WTC11 (cell line): ENCODE data around the gene EMILIN1. TPM values are rescaled to one million over a fixed set of nuclear protein-coding genes. Genes with fewer than 3 reads are reported as not detected.

Experiments
- ATAC-seq: fragments of 200-7000 bp; cut with Tn5 transposase; 2 replicates; pipeline ENCODE4 v1.10.0; 2021; ENCODE audit warnings: mild to moderate bottlenecking, moderate library complexity
- CTCF ChIA-PET: fragments of 300-600 bp; sonication (Branson Sonifier 250); formaldehyde crosslinking; loops from one replicate; lab custom pipeline; 2021; ENCODE audit warnings: antibody characterized with exemption; lab: Charles Lee
- POLR2A ChIA-PET: fragments of 350-600 bp; sonication (Branson Sonifier 250); formaldehyde crosslinking; loops from one replicate; lab custom pipeline; 2021; ENCODE audit warnings: antibody characterized with exemption; lab: Charles Lee
- DNase-seq: peaks from one replicate; pipeline ENCODE4 v3.0.0; 2021; ENCODE audit warnings: low spot score
- H3K27ac Mint-ChIP-seq: 2 replicates; pipeline ENCODE4 v1.8.0; 2021; ENCODE audit warnings: mixed read lengths
- H3K27me3 Mint-ChIP-seq: 2 replicates; pipeline ENCODE4 v1.8.0; 2021; ENCODE audit warnings: low read depth, mild to moderate bottlenecking, moderate library complexity, mixed read lengths
- H3K36me3 Mint-ChIP-seq: 2 replicates; pipeline ENCODE4 v1.8.0; 2021; ENCODE audit warnings: mixed read lengths
- H3K4me1 Mint-ChIP-seq: 2 replicates; pipeline ENCODE4 v1.8.0; 2022; ENCODE audit warnings: mixed read lengths
- H3K4me3 Mint-ChIP-seq: 2 replicates; pipeline ENCODE4 v1.8.0; 2021; ENCODE audit warnings: mild to moderate bottlenecking, moderate library complexity, mixed read lengths
- H3K9me3 Mint-ChIP-seq: 2 replicates; pipeline ENCODE4 v1.8.0; 2021; ENCODE audit warnings: mixed read lengths
- FOXP1 ChIP-seq: sonication (generic); formaldehyde crosslinking; IDR thresholded peaks from 2 replicates; pipeline ENCODE4 v1.8.0; 2022; ENCODE audit warnings: missing genetic modification reagents, mild to moderate bottlenecking, moderate library complexity, borderline replicate concordance
- JUN ChIP-seq: sonication (generic); formaldehyde crosslinking; IDR thresholded peaks from 2 replicates; pipeline ENCODE4 v1.8.0; 2023; ENCODE audit warnings: mild to moderate bottlenecking, missing genetic modification reagents
- NFE2L1 ChIP-seq: sonication (generic); formaldehyde crosslinking; IDR thresholded peaks from 2 replicates; pipeline ENCODE4 v1.8.1; 2023; ENCODE audit warnings: missing genetic modification reagents
- TCF7 ChIP-seq: sonication (generic); formaldehyde crosslinking; IDR thresholded peaks from 2 replicates; pipeline ENCODE4 v1.8.0; 2022; ENCODE audit warnings: mild to moderate bottlenecking, low read depth, missing genetic modification reagents, moderate library complexity
- ZNF423 ChIP-seq: fragments of 250-450 bp; sonication (Bioruptor Pico); IDR thresholded peaks from 2 replicates; pipeline ENCODE4 v2.1.2; 2022; ENCODE audit warnings: mild to moderate bottlenecking, moderate library complexity
- total RNA-seq: library from RNA; stranded (reverse); gene quantifications from 3 replicates; pipeline ENCODE4 v1.2.3, GENCODE V29; 2021
- TF ChIP-seq, protein P1 (sequence below): sonication (generic); formaldehyde crosslinking; IDR thresholded peaks from 2 replicates; pipeline ENCODE4 v1.8.1; 2022; ENCODE audit warnings: missing genetic modification reagents, borderline replicate concordance
- TF ChIP-seq, protein P2 (sequence below): sonication (generic); formaldehyde crosslinking; IDR thresholded peaks from 2 replicates; pipeline ENCODE4 v1.8.0; 2022; ENCODE audit warnings: missing genetic modification reagents
- TF ChIP-seq, protein P3 (sequence below): sonication (generic); formaldehyde crosslinking; IDR thresholded peaks from 2 replicates; pipeline ENCODE4 v1.8.1; 2022; ENCODE audit warnings: low read depth, missing genetic modification reagents, borderline replicate concordance
- TF ChIP-seq, protein P4 (sequence below): sonication (generic); formaldehyde crosslinking; IDR thresholded peaks from 2 replicates; pipeline ENCODE4 v1.8.1; 2023; ENCODE audit warnings: mild to moderate bottlenecking, missing genetic modification reagents, borderline replicate concordance
- TF ChIP-seq, protein P5 (sequence below): sonication (generic); formaldehyde crosslinking; conservative IDR thresholded peaks from 2 replicates; pipeline ENCODE4 v1.8.1; 2023; ENCODE audit warnings: mild to moderate bottlenecking, low read depth, missing genetic modification reagents, moderate library complexity
- TF ChIP-seq, protein P6 (sequence below): sonication (generic); formaldehyde crosslinking; IDR thresholded peaks from 2 replicates; pipeline ENCODE4 v1.8.1; 2023; ENCODE audit warnings: mild to moderate bottlenecking, missing genetic modification reagents
- TF ChIP-seq, protein P7 (sequence below): sonication (generic); formaldehyde crosslinking; IDR thresholded peaks from 2 replicates; pipeline ENCODE4 v1.8.1; 2022; ENCODE audit warnings: low read depth, mild to moderate bottlenecking, moderate library complexity, missing genetic modification reagents, borderline replicate concordance
- TF ChIP-seq, protein P8 (sequence below): fragments of 250-450 bp; sonication (Bioruptor Pico); conservative IDR thresholded peaks from 2 replicates; pipeline ENCODE4 v1.9.0; 2021; ENCODE audit warnings: mild to moderate bottlenecking

Gene EMILIN1
- total RNA-seq, 1 experiment from 2014 or later: 3.5 TPM

DNA sequence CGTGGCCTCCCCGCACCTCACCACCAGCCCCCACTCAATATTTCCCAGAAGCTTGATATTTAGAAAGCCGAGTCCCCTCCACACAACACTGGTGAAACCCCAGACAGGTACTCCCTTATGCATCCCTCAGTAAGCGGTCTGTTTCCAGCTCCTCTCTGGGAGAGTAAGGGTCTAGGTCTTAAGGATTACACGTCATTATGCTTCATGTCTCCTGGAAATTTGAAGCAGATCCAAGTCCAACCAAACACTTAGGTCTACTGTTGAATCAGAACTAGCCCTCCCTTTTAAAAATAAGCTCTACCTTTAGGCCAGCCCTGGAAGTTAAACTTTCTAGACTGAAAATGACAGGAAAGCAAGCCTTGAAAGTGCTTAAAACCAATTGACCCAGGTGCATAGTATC, 5.5 kb upstream of the EMILIN1 start:
- H3K4me3 Mint-ChIP-seq: peak overlapping the region; percentile 94
- TF ChIP-seq, protein P1, sequence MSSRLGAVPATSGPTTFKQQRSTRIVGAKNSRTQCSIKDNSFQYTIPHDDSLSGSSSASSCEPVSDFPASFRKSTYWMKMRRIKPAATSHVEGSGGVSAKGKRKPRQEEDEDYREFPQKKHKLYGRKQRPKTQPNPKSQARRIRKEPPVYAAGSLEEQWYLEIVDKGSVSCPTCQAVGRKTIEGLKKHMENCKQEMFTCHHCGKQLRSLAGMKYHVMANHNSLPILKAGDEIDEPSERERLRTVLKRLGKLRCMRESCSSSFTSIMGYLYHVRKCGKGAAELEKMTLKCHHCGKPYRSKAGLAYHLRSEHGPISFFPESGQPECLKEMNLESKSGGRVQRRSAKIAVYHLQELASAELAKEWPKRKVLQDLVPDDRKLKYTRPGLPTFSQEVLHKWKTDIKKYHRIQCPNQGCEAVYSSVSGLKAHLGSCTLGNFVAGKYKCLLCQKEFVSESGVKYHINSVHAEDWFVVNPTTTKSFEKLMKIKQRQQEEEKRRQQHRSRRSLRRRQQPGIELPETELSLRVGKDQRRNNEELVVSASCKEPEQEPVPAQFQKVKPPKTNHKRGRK (CRISPR knock-in tag): no peak
- TF ChIP-seq ZNF423 (CRISPR knock-in tag) (no peak), NFE2L1 (no peak), JUN (CRISPR knock-in tag) (no peak), FOXP1 (CRISPR knock-in tag) (no peak), TCF7 (no peak)
- TF ChIP-seq, protein P2, sequence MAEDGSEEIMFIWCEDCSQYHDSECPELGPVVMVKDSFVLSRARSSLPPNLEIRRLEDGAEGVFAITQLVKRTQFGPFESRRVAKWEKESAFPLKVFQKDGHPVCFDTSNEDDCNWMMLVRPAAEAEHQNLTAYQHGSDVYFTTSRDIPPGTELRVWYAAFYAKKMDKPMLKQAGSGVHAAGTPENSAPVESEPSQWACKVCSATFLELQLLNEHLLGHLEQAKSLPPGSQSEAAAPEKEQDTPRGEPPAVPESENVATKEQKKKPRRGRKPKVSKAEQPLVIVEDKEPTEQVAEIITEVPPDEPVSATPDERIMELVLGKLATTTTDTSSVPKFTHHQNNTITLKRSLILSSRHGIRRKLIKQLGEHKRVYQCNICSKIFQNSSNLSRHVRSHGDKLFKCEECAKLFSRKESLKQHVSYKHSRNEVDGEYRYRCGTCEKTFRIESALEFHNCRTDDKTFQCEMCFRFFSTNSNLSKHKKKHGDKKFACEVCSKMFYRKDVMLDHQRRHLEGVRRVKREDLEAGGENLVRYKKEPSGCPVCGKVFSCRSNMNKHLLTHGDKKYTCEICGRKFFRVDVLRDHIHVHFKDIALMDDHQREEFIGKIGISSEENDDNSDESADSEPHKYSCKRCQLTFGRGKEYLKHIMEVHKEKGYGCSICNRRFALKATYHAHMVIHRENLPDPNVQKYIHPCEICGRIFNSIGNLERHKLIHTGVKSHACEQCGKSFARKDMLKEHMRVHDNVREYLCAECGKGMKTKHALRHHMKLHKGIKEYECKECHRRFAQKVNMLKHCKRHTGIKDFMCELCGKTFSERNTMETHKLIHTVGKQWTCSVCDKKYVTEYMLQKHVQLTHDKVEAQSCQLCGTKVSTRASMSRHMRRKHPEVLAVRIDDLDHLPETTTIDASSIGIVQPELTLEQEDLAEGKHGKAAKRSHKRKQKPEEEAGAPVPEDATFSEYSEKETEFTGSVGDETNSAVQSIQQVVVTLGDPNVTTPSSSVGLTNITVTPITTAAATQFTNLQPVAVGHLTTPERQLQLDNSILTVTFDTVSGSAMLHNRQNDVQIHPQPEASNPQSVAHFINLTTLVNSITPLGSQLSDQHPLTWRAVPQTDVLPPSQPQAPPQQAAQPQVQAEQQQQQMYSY (CRISPR knock-in tag): no peak
- TF ChIP-seq, protein P3, sequence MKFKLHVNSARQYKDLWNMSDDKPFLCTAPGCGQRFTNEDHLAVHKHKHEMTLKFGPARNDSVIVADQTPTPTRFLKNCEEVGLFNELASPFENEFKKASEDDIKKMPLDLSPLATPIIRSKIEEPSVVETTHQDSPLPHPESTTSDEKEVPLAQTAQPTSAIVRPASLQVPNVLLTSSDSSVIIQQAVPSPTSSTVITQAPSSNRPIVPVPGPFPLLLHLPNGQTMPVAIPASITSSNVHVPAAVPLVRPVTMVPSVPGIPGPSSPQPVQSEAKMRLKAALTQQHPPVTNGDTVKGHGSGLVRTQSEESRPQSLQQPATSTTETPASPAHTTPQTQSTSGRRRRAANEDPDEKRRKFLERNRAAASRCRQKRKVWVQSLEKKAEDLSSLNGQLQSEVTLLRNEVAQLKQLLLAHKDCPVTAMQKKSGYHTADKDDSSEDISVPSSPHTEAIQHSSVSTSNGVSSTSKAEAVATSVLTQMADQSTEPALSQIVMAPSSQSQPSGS (CRISPR knock-in tag): no peak
- TF ChIP-seq, protein P4, sequence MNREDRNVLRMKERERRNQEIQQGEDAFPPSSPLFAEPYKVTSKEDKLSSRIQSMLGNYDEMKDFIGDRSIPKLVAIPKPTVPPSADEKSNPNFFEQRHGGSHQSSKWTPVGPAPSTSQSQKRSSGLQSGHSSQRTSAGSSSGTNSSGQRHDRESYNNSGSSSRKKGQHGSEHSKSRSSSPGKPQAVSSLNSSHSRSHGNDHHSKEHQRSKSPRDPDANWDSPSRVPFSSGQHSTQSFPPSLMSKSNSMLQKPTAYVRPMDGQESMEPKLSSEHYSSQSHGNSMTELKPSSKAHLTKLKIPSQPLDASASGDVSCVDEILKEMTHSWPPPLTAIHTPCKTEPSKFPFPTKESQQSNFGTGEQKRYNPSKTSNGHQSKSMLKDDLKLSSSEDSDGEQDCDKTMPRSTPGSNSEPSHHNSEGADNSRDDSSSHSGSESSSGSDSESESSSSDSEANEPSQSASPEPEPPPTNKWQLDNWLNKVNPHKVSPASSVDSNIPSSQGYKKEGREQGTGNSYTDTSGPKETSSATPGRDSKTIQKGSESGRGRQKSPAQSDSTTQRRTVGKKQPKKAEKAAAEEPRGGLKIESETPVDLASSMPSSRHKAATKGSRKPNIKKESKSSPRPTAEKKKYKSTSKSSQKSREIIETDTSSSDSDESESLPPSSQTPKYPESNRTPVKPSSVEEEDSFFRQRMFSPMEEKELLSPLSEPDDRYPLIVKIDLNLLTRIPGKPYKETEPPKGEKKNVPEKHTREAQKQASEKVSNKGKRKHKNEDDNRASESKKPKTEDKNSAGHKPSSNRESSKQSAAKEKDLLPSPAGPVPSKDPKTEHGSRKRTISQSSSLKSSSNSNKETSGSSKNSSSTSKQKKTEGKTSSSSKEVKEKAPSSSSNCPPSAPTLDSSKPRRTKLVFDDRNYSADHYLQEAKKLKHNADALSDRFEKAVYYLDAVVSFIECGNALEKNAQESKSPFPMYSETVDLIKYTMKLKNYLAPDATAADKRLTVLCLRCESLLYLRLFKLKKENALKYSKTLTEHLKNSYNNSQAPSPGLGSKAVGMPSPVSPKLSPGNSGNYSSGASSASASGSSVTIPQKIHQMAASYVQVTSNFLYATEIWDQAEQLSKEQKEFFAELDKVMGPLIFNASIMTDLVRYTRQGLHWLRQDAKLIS: no peak
- TF ChIP-seq, protein P5, sequence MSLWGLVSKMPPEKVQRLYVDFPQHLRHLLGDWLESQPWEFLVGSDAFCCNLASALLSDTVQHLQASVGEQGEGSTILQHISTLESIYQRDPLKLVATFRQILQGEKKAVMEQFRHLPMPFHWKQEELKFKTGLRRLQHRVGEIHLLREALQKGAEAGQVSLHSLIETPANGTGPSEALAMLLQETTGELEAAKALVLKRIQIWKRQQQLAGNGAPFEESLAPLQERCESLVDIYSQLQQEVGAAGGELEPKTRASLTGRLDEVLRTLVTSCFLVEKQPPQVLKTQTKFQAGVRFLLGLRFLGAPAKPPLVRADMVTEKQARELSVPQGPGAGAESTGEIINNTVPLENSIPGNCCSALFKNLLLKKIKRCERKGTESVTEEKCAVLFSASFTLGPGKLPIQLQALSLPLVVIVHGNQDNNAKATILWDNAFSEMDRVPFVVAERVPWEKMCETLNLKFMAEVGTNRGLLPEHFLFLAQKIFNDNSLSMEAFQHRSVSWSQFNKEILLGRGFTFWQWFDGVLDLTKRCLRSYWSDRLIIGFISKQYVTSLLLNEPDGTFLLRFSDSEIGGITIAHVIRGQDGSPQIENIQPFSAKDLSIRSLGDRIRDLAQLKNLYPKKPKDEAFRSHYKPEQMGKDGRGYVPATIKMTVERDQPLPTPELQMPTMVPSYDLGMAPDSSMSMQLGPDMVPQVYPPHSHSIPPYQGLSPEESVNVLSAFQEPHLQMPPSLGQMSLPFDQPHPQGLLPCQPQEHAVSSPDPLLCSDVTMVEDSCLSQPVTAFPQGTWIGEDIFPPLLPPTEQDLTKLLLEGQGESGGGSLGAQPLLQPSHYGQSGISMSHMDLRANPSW (CRISPR knock-in tag): no peak
- TF ChIP-seq, protein P6, sequence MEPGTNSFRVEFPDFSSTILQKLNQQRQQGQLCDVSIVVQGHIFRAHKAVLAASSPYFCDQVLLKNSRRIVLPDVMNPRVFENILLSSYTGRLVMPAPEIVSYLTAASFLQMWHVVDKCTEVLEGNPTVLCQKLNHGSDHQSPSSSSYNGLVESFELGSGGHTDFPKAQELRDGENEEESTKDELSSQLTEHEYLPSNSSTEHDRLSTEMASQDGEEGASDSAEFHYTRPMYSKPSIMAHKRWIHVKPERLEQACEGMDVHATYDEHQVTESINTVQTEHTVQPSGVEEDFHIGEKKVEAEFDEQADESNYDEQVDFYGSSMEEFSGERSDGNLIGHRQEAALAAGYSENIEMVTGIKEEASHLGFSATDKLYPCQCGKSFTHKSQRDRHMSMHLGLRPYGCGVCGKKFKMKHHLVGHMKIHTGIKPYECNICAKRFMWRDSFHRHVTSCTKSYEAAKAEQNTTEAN: no peak
- TF ChIP-seq, protein P7, sequence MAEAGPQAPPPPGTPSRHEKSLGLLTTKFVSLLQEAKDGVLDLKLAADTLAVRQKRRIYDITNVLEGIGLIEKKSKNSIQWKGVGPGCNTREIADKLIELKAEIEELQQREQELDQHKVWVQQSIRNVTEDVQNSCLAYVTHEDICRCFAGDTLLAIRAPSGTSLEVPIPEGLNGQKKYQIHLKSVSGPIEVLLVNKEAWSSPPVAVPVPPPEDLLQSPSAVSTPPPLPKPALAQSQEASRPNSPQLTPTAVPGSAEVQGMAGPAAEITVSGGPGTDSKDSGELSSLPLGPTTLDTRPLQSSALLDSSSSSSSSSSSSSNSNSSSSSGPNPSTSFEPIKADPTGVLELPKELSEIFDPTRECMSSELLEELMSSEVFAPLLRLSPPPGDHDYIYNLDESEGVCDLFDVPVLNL (CRISPR knock-in tag): no peak
- TF ChIP-seq, protein P8, sequence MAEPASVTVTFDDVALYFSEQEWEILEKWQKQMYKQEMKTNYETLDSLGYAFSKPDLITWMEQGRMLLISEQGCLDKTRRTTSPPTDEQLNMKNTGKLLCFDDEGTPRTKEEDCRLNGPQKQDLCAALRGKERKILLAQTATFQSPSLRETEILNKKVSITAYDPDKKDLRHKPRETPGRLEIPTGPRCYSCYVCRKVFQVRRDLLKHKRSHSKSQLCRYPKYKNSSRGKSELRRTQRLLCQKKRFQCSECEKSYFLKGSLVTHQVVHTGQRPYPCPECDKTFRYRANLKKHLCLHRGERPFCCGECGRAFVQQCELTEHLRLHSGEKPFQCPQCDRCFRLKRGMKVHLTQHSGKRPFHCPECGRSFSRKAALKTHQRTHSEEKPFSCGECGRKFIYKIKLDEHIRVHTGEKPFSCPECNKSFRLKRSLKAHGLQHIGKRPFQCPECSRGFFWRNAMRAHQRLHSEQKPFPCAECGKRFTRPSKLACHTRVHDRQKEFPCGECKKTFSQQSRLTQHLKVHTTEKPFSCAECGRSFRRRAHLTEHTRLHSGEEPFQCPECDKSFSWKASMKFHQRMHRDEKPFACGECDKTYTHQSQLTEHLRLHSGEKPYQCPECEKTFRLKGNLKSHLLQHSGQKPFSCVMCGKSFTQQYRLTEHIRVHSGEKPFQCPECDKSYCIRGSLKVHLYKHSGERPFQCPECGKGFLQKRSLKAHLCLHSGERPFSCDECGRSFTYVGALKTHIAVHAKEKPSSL: no peak

More for the DNA sequence above, 5.5 kb upstream of the EMILIN1 start:
- ATAC-seq: no peak
- peaks cover 10% of the 10 kb centered on the region for H3K27me3 Mint-ChIP-seq
- DNase-seq: no peak
- peaks cover 13% of the 10 kb centered on the region for H3K4me1 Mint-ChIP-seq
- ChIA-PET CTCF (interaction anchor here (0.6 to 4.5 kb wide), 9 partner anchors 8 to 207 kb away, joined by 3 to 50 read pairs (median 11); partner anchors contain the start of genes AGBL5, KHK and PREB), POLR2A (interaction anchor here (1.2 to 3.2 kb wide), 5 partner anchors 8 to 140 kb away, joined by 4 to 27 read pairs (median 9); partner anchors contain the start of genes AGBL5, KHK and SLC5A6)
- H3K9me3 Mint-ChIP-seq: no peaks in the 10 kb centered on the region
- H3K36me3 Mint-ChIP-seq: peaks cover 21% of the 10 kb centered on the region
- no peak overlapping the region for H3K27ac Mint-ChIP-seq
